ENCODE measurements around the gene EIF4G3. TPM values are rescaled to one million over a fixed set of nuclear protein-coding genes. Genes with fewer than 3 reads are reported as not detected.

EIF4G3 gene
- total RNA-seq, 1 experiment from 2014 or later, result 55.4 TPM

- DNase-seq, result peak in 1 of 2 experiments; percentile 9
- H3K4me3 ChIP-seq (ENCODE audit: low read depth, low read length), result no peak overlapping the region
- intact Hi-C loops (cut with micrococcal nuclease; ENCODE audit: unreplicated experiment), result loop anchor here (1.0 to 10.0 kb wide), 2 partner anchors 213 to 287 kb away; no protein-coding TSS in a partner anchor
- ChIA-PET POLR2A (no interaction called here), CTCF (no interaction called here)
- Mint-ChIP-seq H3K27ac (ENCODE audit: unreplicated experiment) (no peak overlapping the region), H3K4me1 (ENCODE audit: low read depth, unreplicated experiment) (no peaks in the 10 kb centered on the region), H3K36me3 (ENCODE audit: insufficient read depth, unreplicated experiment) (no peaks in the 10 kb centered on the region), H3K9me3 (ENCODE audit: unreplicated experiment) (no peaks in the 10 kb centered on the region), H3K27me3 (ENCODE audit: insufficient read depth, unreplicated experiment) (no peaks in the 10 kb centered on the region), H3K4me3 (ENCODE audit: unreplicated experiment) (no peak overlapping the region)
- H3K27me3 ChIP-seq (replicated peaks; ENCODE audit: control insufficient read depth, insufficient read depth, low read length), result no peaks in the 10 kb centered on the region
- H3K9me3 ChIP-seq, result no peaks in the 10 kb centered on the region
- no peaks in the 10 kb centered on the region for H3K36me3 ChIP-seq (ENCODE audit: control insufficient read depth, insufficient read depth, low read length)
- H3K4me1 ChIP-seq, result no peaks in the 10 kb centered on the region
- TF ChIP-seq CTCF (IDR thresholded peaks at IDR 0.05; ENCODE audit: insufficient read depth in 1 of 2, low read depth in 1 of 2, low read length in 1 of 2, severe bottlenecking in 1 of 2, unreplicated experiment in 1 of 2), result peak in 1 of 2 experiments; percentile 40
- no TSS peak for BruUV-seq (replicated peaks)
Observed at GRCh38 chr1:20981915-20982314, 194.8 kb downstream of the EIF4G3 start.

GRCh38 chr1:20980051-20980450 is 196.6 kb downstream of the EIF4G3 start:
- Histone ChIP-seq H3K4me3 (ENCODE audit: low read depth, low read length) (no peak overlapping the region), H3K36me3 (ENCODE audit: control insufficient read depth, insufficient read depth, low read length) (no peaks in the 10 kb centered on the region), H3K27me3 (replicated peaks; ENCODE audit: control insufficient read depth, insufficient read depth, low read length) (no peaks in the 10 kb centered on the region), H3K4me1 (no peaks in the 10 kb centered on the region), H3K9me3 (no peaks in the 10 kb centered on the region)
- Mint-ChIP-seq H3K4me3 (ENCODE audit: unreplicated experiment) (no peak overlapping the region), H3K27me3 (ENCODE audit: insufficient read depth, unreplicated experiment) (no peaks in the 10 kb centered on the region), H3K9me3 (ENCODE audit: unreplicated experiment) (no peaks in the 10 kb centered on the region), H3K36me3 (ENCODE audit: insufficient read depth, unreplicated experiment) (no peaks in the 10 kb centered on the region), H3K4me1 (ENCODE audit: low read depth, unreplicated experiment) (no peaks in the 10 kb centered on the region), H3K27ac (ENCODE audit: unreplicated experiment) (no peak overlapping the region)
- intact Hi-C loops (cut with micrococcal nuclease; ENCODE audit: unreplicated experiment), result loop anchor here (10.0 kb wide), 1 partner anchor 285 kb away; no protein-coding TSS in a partner anchor
- CTCF ChIA-PET, result no interaction called here
- POLR2A ChIA-PET, result no interaction called here
- TF ChIP-seq CTCF (IDR thresholded peaks at IDR 0.05; ENCODE audit: insufficient read depth in 1 of 2, low read depth in 1 of 2, low read length in 1 of 2, severe bottlenecking in 1 of 2, unreplicated experiment in 1 of 2), result no peak
- BruUV-seq (replicated peaks), result no TSS peak
- DNase-seq, result no peak

GRCh38 chr1:20978413-20978812 is 198.3 kb downstream of the EIF4G3 start:
- H3K4me1 Mint-ChIP-seq (ENCODE audit: low read depth, unreplicated experiment), result no peaks in the 10 kb centered on the region
- H3K4me1 ChIP-seq, result no peaks in the 10 kb centered on the region
- TF ChIP-seq CTCF (IDR thresholded peaks at IDR 0.05; ENCODE audit: insufficient read depth in 1 of 2, low read depth in 1 of 2, low read length in 1 of 2, severe bottlenecking in 1 of 2, unreplicated experiment in 1 of 2), result no peak
- peaks cover 7% of the 10 kb centered on the region for H3K36me3 Mint-ChIP-seq (ENCODE audit: insufficient read depth, unreplicated experiment)
- H3K4me3 ChIP-seq (ENCODE audit: low read depth, low read length), result no peak overlapping the region
- no peaks in the 10 kb centered on the region for H3K36me3 ChIP-seq (ENCODE audit: control insufficient read depth, insufficient read depth, low read length)
- BruUV-seq (replicated peaks), result no TSS peak
- H3K4me3 Mint-ChIP-seq (ENCODE audit: unreplicated experiment), result no peak overlapping the region
- H3K27me3 ChIP-seq (replicated peaks; ENCODE audit: control insufficient read depth, insufficient read depth, low read length), result no peaks in the 10 kb centered on the region
- ChIA-PET POLR2A (no interaction called here), CTCF (no interaction called here)
- no peak overlapping the region for H3K27ac Mint-ChIP-seq (ENCODE audit: unreplicated experiment)
- intact Hi-C loops (cut with micrococcal nuclease; ENCODE audit: unreplicated experiment), result no loop called here
- H3K27me3 Mint-ChIP-seq (ENCODE audit: insufficient read depth, unreplicated experiment), result no peaks in the 10 kb centered on the region
- no peaks in the 10 kb centered on the region for H3K9me3 ChIP-seq
- no peak for DNase-seq
- no peaks in the 10 kb centered on the region for H3K9me3 Mint-ChIP-seq (ENCODE audit: unreplicated experiment)
